Pancreas (tissue), 10 donors: ENCODE data around the gene AMH. TPM values are rescaled to one million over a fixed set of nuclear protein-coding genes. Genes with fewer than 3 reads are reported as not detected.

Experiments used
- ATAC-seq, 4 donors: fragments of 200-7000 bp; cut with Tn5 transposase; one replicate each; pipeline versions ENCODE4 v1.8.0 to v1.9.1; 2020; ENCODE audit warnings: mild to moderate bottlenecking in 4 of 4, moderate library complexity in 4 of 4
- DNase-seq, 6 donors: peaks; one replicate each; pipeline ENCODE4 v3.0.0-alpha.2; 2020
- FAIRE-seq: peaks from 2 replicates; lab custom pipeline; 2012; peaks lifted over from hg19 to GRCh38; lab: Jason Lieb, UNC
- H3K27ac ChIP-seq, 4 donors: fragments of 200-600 bp; sonication (generic); 1 replicate in 3 of 4; 2 replicates in 1 of 4; pipeline versions ENCODE4 v1.5.0 to v1.8.0; 2020
- H3K27me3 ChIP-seq, 4 donors: fragments of 200-600 bp; one replicate each; pipeline ENCODE4 v1.8.0; 2021
- H3K36me3 ChIP-seq, 3 donors: fragments of 200-600 bp; sonication (generic) in 1 of 3; one replicate each; pipeline versions ENCODE4 v1.5.0 to v1.8.0; 2020 to 2021
- H3K4me1 ChIP-seq, 3 donors: fragments of 200-600 bp; one replicate each; pipeline ENCODE4 v1.8.0; 2021
- H3K4me3 ChIP-seq, 4 donors: fragments of 200-600 bp; sonication (generic) in 2 of 4; one replicate each; pipeline versions ENCODE4 v1.5.0 to v1.8.0; 2020 to 2021
- H3K9me3 ChIP-seq, 4 donors: fragments of 200-600 bp; one replicate each; pipeline ENCODE4 v1.8.0; 2021
- CTCF ChIP-seq, 4 donors: fragments of 200-600 bp; sonication (generic) in 3 of 4; IDR thresholded peaks; one replicate each; pipeline versions ENCODE4 v1.5.0 to v1.8.0; 2021; ENCODE audit warnings: antibody characterized with exemption in 4 of 4
- WGBS, 2 donors: extraction: QIAGEN DNeasy Blood & Tissue Kit; methylation state at CpG; one replicate each; pipeline ENCODE4 v1.1.7; 2013; 5-methylcytosine and 5-hydroxymethylcytosine counted together
- intact Hi-C, 3 donors: fragments of 100-400 bp; cut with DNase I; formaldehyde crosslinking; loops; one replicate each; pipeline versions ENCODE4 v1.11.1 to v1.14.2; 2022
- polyA plus RNA-seq, 2 donors: library from polyadenylated mRNA; stranded (reverse); fragments of 200-250 nt; gene quantifications; one replicate each; pipeline ENCODE4 v1.2.3, GENCODE V29; 2013
- total RNA-seq, 6 donors: library from RNA; stranded (reverse); fragmentation: NEBNext Ultra II Directional in 4 of 6; extraction: Animal tissue kit (Norgen Biotek cat#: 25700) in 4 of 6; gene quantifications; one replicate each; pipeline versions ENCODE4 v1.2.1 to v1.2.4, GENCODE V29; 2021 to 2023
- donor health status: healthy with polysubstance abuse.
- donor health status: DM: no; HTN: no; CAD: no; lungs with moderate emphysema.
- donor health status: DM: no; HTN: no; CAD: no.
- donor health status: control.
- donor health status: control.
- donor health status: Bipolar disorder and iron deficiency.
- donor health status: DM: yes; HTN: yes; CAD: no.
- donor health status: DM: no; HTN: no; CAD: no.
- donor health status: DM: no; HTN: no; CAD: no.
- donor health status: DM: yes; HTN: yes; CAD: no.

AMH gene
- total and polyA plus RNA-seq, 8 donors: 1.4 to 9.5 (median 2.4) TPM

GRCh38 chr19:2240881-2241760, 8.0 kb upstream of the AMH start:
- DNase-seq: peak in 2 of 6 donors; percentile 35 to 56
- no peak for TF ChIP-seq CTCF (IDR thresholded peaks at IDR 0.05)
- H3K36me3 ChIP-seq: peaks cover 4 to 30% (median 29%) of the 10 kb centered on the region in 3 donors
- H3K4me3 ChIP-seq: no peak overlapping the region
- no peaks in the 10 kb centered on the region for H3K27me3 ChIP-seq
- ATAC-seq: no peak
- no peak overlapping the region for H3K27ac ChIP-seq
- FAIRE-seq: no peak
- intact Hi-C loops: no loop called here
- no peaks in the 10 kb centered on the region for H3K9me3 ChIP-seq
- WGBS, 2 donors: 80 to 81% methylated on average over 41 of the region's 41 CpGs
- H3K4me1 ChIP-seq: peaks cover 12 to 40% (median 31%) of the 10 kb centered on the region in 3 donors

- WGBS, 2 donors: 70 to 72% methylated on average over 12 of the region's 12 CpGs
- H3K4me1 ChIP-seq: peaks cover 12 to 40% (median 31%) of the 10 kb centered on the region in 3 donors
These were observed 7.0 kb upstream of the AMH start for GRCh38 chr19:2242092-2242537.

GRCh38 chr19:2242816-2243215, 6.3 kb upstream of the AMH start:
- intact Hi-C loops: no loop called here
- WGBS, 2 donors: 87 to 90% methylated on average over 8 of the region's 8 CpGs
- FAIRE-seq: no peak
- Histone ChIP-seq H3K4me3 (no peak overlapping the region), H3K36me3 (peaks cover 4 to 45% (median 44%) of the 10 kb centered on the region in 3 donors), H3K9me3 (no peaks in the 10 kb centered on the region), H3K27ac (no peak overlapping the region), H3K27me3 (no peaks in the 10 kb centered on the region), H3K4me1 (peaks cover 8 to 35% (median 26%) of the 10 kb centered on the region in 3 donors)
- ATAC-seq: no peak
- no peak for DNase-seq
- TF ChIP-seq CTCF (IDR thresholded peaks at IDR 0.05): no peak

More at GRCh38 chr19:2242092-2242537, 7.0 kb upstream of the AMH start:
- no peak for TF ChIP-seq CTCF (IDR thresholded peaks at IDR 0.05)
- ATAC-seq (no peak), FAIRE-seq (no peak), DNase-seq (peak in 2 of 6 donors; percentile 20 to 46)
- peaks cover 4 to 40% (median 39%) of the 10 kb centered on the region in 3 donors for H3K36me3 ChIP-seq
- H3K27me3 ChIP-seq: no peaks in the 10 kb centered on the region
- H3K9me3 ChIP-seq: no peaks in the 10 kb centered on the region
- intact Hi-C loops: no loop called here
- no peak overlapping the region for H3K4me3 ChIP-seq
- H3K27ac ChIP-seq: no peak overlapping the region

GRCh38 chr19:2243274-2244124, 5.6 kb upstream of the AMH start:
- intact Hi-C loops: no loop called here
- no peaks in the 10 kb centered on the region for H3K27me3 ChIP-seq
- DNase-seq: peak in 2 of 6 donors; percentile 36 to 73
- no peaks in the 10 kb centered on the region for H3K9me3 ChIP-seq
- H3K27ac ChIP-seq: no peak overlapping the region
- peak in 2 of 4 donors; percentile 33 to 39 for ATAC-seq
- no peak for TF ChIP-seq CTCF (IDR thresholded peaks at IDR 0.05)
- no peak overlapping the region for H3K4me3 ChIP-seq
- 75% methylated on average over 30 to 32 of the region's 32 CpGs for WGBS, 2 donors
- no peak for FAIRE-seq
- peaks cover 4 to 45% (median 44%) of the 10 kb centered on the region in 3 donors for H3K36me3 ChIP-seq
- peaks cover under 1 to 29% (median 20%) of the 10 kb centered on the region in 3 donors for H3K4me1 ChIP-seq
